Activated CD4-positive, alpha-beta memory T cell treated with anti-CD3 and anti-CD28 coated beads for 36 hours (primary cell): ENCODE data around the gene NEU2. TPM values are rescaled to one million over a fixed set of nuclear protein-coding genes. Genes with fewer than 3 reads are reported as not detected.

ENCODE experiments used
- CTCF ChIA-PET: fragments of 350-600 bp; sonication (Branson Sonifier 250); formaldehyde crosslinking; loops from one replicate; lab custom pipeline; 2021; ENCODE audit warnings: antibody characterized with exemption, inconsistent platforms; lab: Charles Lee
- POLR2A ChIA-PET: fragments of 350-600 bp; sonication (Branson Sonifier 250); formaldehyde crosslinking; loops from one replicate; lab custom pipeline; 2021; ENCODE audit warnings: antibody characterized with exemption; lab: Charles Lee
- DNase-seq: peaks from one replicate; pipeline ENCODE4 v3.0.0-alpha.2; 2020
- H3K27ac Mint-ChIP-seq: one replicate; pipeline ENCODE4 v1.8.0; 2021; ENCODE audit warnings: mixed read lengths
- H3K27me3 Mint-ChIP-seq: one replicate; pipeline ENCODE4 v1.8.0; 2021; ENCODE audit warnings: mixed read lengths
- H3K36me3 Mint-ChIP-seq: one replicate; pipeline ENCODE4 v1.8.0; 2021; ENCODE audit warnings: mixed read lengths
- H3K4me1 Mint-ChIP-seq: one replicate; pipeline ENCODE4 v1.8.0; 2021; ENCODE audit warnings: low read depth, mixed read lengths
- H3K4me3 Mint-ChIP-seq: one replicate; pipeline ENCODE4 v1.8.0; 2021; ENCODE audit warnings: mild to moderate bottlenecking, mixed read lengths
- H3K9me3 Mint-ChIP-seq: one replicate; pipeline ENCODE4 v1.8.0; 2021; ENCODE audit warnings: mixed read lengths
- intact Hi-C: fragments of 100-400 bp; cut with micrococcal nuclease; formaldehyde crosslinking; loops from one replicate; pipeline ENCODE4 v1.15.1; 2023
- total RNA-seq, 2 experiments: library from RNA; stranded (reverse); gene quantifications; one replicate each; pipeline ENCODE4 v1.2.3, GENCODE V29; 2021

The NEU2 gene
- total RNA-seq, 2 experiments from 2014 or later = not detected

DNA sequence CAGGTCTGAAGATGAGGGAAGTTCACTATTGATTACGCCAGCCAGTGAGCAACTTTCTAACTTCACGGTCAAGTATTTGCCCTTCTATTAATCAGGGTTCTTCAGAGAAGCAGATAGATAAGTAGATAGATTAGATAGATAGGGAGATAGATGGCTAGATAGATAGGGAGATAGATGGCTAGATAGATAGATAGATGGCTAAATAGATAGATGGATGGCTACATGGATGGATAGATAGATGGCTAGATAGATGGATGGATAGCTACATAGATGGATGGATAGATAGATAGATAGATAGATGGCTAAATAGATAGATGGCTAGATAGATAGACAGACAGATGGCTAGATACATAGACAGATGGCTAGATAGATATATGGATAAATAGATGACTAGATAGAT lies 22.9 kb downstream of the NEU2 start:
- no peaks in the 10 kb centered on the region for H3K9me3 Mint-ChIP-seq
- peaks cover 15% of the 10 kb centered on the region for H3K4me1 Mint-ChIP-seq
- no peak overlapping the region for H3K27ac Mint-ChIP-seq
- ChIA-PET POLR2A (no interaction called here), CTCF (interaction anchor here (0.6 to 3.9 kb wide), 9 partner anchors 15 to 264 kb away, joined by 3 to 37 read pairs (median 4); no protein-coding TSS in a partner anchor)
- no peaks in the 10 kb centered on the region for H3K36me3 Mint-ChIP-seq
- H3K27me3 Mint-ChIP-seq = peaks cover 2% of the 10 kb centered on the region
- no peak overlapping the region for H3K4me3 Mint-ChIP-seq
- intact Hi-C loops = loop anchor here (5.0 kb wide), 1 partner anchor 203 kb away; no protein-coding TSS in a partner anchor
- DNase-seq = no peak

DNA sequence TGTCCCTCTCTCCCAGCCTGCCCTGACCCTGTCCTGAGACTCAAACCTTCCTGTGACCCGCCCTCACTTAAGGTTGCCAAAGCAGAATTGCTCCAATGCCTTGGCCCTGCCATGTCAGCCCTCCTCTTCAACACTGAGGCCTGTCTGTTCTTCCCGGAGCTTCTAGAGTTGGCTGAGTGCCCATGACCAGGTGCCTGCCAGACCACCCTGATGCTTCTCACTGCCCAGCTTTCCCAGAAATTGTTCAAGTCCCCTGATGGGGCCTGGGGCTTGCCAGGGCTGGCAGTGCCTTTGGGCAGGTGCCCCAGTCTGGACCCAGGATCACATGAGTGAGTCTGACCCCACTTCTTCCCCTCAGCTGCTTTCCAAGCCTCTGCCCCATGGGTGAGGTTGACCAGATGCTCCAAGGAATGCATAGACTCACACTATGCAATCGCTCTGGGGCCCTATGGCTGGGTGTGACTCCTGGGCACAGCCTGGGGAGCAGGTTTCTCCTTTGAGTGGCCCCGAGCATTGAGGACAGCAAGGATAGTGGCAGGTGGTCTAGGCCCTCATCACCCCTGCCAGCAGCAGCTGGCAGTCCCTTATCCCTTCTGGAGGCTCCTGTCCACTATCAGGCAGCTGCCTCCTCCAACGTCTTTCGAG lies 24.6 kb downstream of the NEU2 start:
- DNase-seq = no peak
- H3K27ac Mint-ChIP-seq = no peak overlapping the region
- H3K27me3 Mint-ChIP-seq = peaks cover 2% of the 10 kb centered on the region
- H3K9me3 Mint-ChIP-seq = no peaks in the 10 kb centered on the region
- H3K4me3 Mint-ChIP-seq = no peak overlapping the region
- peaks cover 15% of the 10 kb centered on the region for H3K4me1 Mint-ChIP-seq
- H3K36me3 Mint-ChIP-seq = peaks cover 4% of the 10 kb centered on the region
- intact Hi-C loops = loop anchor here (5.0 kb wide), 1 partner anchor 205 kb away; no protein-coding TSS in a partner anchor
- ChIA-PET CTCF (no interaction called here), POLR2A (no interaction called here)

DNA sequence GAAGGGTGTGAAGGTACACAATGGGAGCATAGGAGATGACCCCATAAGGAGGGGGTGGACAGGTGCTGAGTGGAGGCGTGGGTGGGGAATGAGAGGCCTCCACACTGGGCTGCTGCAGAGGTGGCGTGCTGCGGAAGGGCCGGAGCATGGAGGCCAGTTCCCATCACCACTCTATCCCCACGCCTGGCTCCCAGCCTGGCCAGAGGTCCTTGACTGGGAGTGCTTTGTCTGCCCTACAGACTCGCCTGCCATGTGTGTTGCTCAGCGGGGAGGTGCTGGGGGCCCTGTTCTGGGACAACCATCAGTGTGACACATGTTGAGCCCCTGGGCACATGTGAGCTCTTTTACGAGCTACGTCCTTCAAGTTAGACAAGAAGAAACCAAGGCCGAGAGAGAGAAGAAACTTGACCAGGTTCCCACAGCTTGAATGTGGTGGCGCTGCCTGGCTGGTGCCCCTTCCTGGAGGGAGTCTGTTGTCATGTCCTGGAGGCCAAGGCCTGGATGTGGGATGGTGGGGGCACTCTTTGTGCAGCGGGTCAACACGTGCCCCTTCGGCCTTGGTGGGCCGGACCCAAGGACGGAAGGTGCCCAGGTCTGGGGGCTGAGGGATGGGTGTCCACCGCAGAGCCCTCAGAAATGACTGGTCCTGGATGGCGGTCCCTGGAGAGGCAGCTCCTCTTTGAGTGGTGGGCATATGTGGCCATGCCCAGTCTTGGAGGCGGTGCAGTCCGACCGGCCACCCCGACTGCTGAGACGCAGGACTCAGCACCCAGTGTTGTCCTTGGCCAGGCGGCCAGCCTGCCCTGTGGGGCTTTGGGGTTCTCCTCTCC lies 26.5 kb downstream of the NEU2 start:
- Mint-ChIP-seq H3K9me3 (no peaks in the 10 kb centered on the region), H3K4me3 (peak overlapping the region; percentile 28), H3K36me3 (peaks cover 6% of the 10 kb centered on the region), H3K4me1 (peaks cover 28% of the 10 kb centered on the region), H3K27ac (no peak overlapping the region), H3K27me3 (peaks cover under 1% of the 10 kb centered on the region)
- intact Hi-C loops = loop anchor here (5.0 kb wide), 1 partner anchor 207 kb away; no protein-coding TSS in a partner anchor
- DNase-seq = no peak
- POLR2A ChIA-PET = interaction anchor here (0.9 to 6.0 kb wide), 4 partner anchors 12 to 508 kb away, joined by 3 to 145 read pairs (median 6); partner anchors contain the start of genes EIF4E2 and TIGD1
- CTCF ChIA-PET = interaction anchor here (1.1 to 3.4 kb wide), 6 partner anchors 23 to 448 kb away, joined by 3 to 66 read pairs (median 4); partner anchors contain the start of gene ATG16L1

DNA sequence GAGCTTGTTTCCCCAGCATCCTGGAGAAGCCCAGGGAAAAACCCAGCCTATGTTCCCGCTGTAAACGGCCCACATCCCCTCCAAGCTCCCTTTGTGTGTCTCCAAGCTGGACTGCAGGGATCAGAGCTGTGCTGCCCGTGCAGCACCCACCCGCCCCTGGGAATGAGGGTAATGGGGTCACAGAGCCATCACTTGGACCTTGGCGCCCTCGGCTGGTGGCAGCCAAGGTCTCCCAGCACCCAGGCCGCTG lies 27.0 kb downstream of the NEU2 start:
- peak overlapping the region; percentile 98 for H3K4me3 Mint-ChIP-seq
- H3K9me3 Mint-ChIP-seq = no peaks in the 10 kb centered on the region
- peaks cover 8% of the 10 kb centered on the region for H3K36me3 Mint-ChIP-seq
- peaks cover 30% of the 10 kb centered on the region for H3K4me1 Mint-ChIP-seq
- POLR2A ChIA-PET = interaction anchor here (0.9 to 6.0 kb wide), 5 partner anchors 9 to 509 kb away, joined by 3 to 145 read pairs (median 6); partner anchors contain the start of genes EIF4E2 and TIGD1
- intact Hi-C loops = loop anchor here (5.0 kb wide), 1 partner anchor 207 kb away; no protein-coding TSS in a partner anchor
- peak; percentile 55 for DNase-seq
- CTCF ChIA-PET = interaction anchor here (0.8 to 3.4 kb wide), 10 partner anchors 10 to 449 kb away, joined by 3 to 66 read pairs (median 6); partner anchors contain the start of gene ATG16L1
- no peaks in the 10 kb centered on the region for H3K27me3 Mint-ChIP-seq
- H3K27ac Mint-ChIP-seq = peak overlapping the region; percentile 99

DNA sequence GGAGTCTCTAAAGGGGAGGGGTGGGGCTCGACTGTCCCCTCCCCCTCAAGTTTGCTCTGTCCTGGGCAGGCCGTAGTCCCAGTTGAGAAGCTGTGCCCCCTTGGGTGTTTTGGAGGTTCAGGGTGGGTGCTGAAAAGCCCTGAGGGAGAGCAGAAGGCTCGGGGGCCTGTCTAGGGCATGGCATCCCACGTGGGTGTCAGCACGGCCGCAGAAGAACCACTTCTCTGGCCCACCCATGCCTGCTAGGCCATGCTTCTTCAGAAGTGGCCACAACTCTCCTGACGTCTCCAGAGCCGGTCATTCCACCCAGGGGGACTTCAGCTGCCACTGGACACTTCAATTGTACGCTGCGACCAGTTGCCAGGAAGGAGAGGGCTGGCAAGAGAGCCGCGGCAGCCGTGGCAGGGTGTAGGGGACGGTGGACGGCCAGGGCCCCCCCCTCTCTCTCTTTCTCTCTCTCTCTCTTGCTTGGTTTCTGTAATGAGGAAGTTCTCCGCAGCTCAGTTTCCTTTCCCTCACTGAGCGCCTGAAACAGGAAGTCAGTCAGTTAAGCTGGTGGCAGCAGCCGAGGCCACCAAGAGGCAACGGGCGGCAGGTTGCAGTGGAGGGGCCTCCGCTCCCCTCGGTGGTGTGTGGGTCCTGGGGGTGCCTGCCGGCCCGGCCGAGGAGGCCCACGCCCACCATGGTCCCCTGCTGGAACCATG lies 27.5 kb downstream of the NEU2 start, which contains the start of gene INPP5D:
TSS of gene INPP5D (plus strand) at position 546 of the 704 bp plus-strand sequence. CDS start at position 683, 137 bp downstream.
- peak within 1 kb of the TSS; percentile 98 for H3K4me3 Mint-ChIP-seq
- H3K36me3 Mint-ChIP-seq = peaks cover 10% of the 10 kb centered on the region
- H3K9me3 Mint-ChIP-seq = no peaks in the 10 kb centered on the region
- no peaks in the 10 kb centered on the region for H3K27me3 Mint-ChIP-seq
- peak within 1 kb of the TSS; percentile 99 for H3K27ac Mint-ChIP-seq
- CTCF ChIA-PET = interaction anchor here (0.6 to 3.4 kb wide), 17 partner anchors 10 to 1380 kb away, joined by 3 to 66 read pairs (median 4); partner anchors contain the start of gene ATG16L1
- intact Hi-C loops = loop anchor here (2.0 to 5.0 kb wide), 4 partner anchors 163 to 453 kb away; no protein-coding TSS in a partner anchor
- peak; percentile 83 for DNase-seq
- POLR2A ChIA-PET = interaction anchor here (0.6 to 6.0 kb wide), 17 partner anchors 8 to 509 kb away, joined by 3 to 145 read pairs (median 4); partner anchors contain the start of genes ATG16L1, EIF4E2 and TIGD1
- H3K4me1 Mint-ChIP-seq = peaks cover 35% of the 10 kb centered on the region

DNA sequence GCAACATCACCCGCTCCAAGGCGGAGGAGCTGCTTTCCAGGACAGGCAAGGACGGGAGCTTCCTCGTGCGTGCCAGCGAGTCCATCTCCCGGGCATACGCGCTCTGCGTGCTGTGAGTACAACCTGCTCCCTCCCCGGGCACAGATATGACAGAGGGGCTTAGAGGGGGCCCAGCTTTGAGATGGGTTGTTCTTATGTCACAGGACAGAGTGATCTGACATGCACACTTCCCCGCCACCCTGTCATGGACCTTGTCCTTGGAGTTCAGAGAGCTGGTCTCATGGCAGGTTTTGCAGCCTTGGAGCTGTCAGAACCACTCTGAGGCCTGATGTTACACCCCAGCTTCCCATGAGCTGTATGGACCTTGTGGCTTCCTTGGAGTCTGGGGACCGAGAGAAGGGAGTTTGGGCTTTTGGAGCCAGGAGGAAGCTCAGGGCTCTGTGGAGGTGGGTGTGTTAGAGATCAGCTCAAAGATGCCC lies 28.1 kb downstream of the NEU2 start:
- Mint-ChIP-seq H3K27ac (peak overlapping the region; percentile 99), H3K4me1 (peaks cover 36% of the 10 kb centered on the region), H3K36me3 (peaks cover 10% of the 10 kb centered on the region), H3K9me3 (no peaks in the 10 kb centered on the region), H3K27me3 (no peaks in the 10 kb centered on the region), H3K4me3 (peak overlapping the region; percentile 98)
- POLR2A ChIA-PET = interaction anchor here (0.6 to 6.0 kb wide), 18 partner anchors 8 to 1358 kb away, joined by 3 to 145 read pairs (median 4); partner anchors contain the start of gene ATG16L1
- no peak for DNase-seq
- CTCF ChIA-PET = interaction anchor here (0.6 to 3.4 kb wide), 18 partner anchors 9 to 1380 kb away, joined by 3 to 66 read pairs (median 4); partner anchors contain the start of gene ATG16L1
- intact Hi-C loops = loop anchor here (2.0 to 5.0 kb wide), 3 partner anchors 163 to 453 kb away; no protein-coding TSS in a partner anchor

DNA sequence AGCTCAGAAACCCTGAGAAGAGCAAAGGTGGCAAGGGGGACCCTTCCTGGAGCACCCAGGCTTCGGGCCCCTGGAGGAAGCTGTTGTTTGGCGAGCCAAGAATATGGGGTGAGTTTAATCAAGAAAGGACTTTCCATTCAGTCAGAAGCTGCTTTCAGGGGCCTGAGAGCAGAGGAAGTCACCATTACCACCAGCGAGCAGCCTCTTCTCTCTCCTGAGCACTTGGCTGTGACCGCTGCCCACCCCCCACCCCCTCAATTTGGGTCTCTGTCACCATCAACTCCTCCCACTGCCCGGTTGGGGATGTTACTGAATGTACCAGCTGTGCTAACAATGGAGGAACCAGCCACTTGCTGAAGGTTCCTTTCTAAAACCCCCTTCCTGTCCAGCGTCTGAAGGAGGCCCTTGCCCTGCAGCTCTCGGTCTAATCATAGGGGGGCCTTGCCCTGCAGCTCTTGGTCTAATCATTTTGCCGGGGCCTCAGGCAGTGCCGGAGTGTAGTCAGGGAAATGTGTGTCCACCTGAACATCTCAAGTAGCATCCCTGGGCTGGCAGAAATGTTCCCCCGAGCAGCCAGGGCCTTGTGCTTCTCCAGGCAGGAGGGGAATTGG lies 28.6 kb downstream of the NEU2 start:
- Mint-ChIP-seq H3K4me1 (peaks cover 37% of the 10 kb centered on the region), H3K36me3 (peaks cover 10% of the 10 kb centered on the region), H3K27me3 (no peaks in the 10 kb centered on the region), H3K9me3 (no peaks in the 10 kb centered on the region), H3K4me3 (peak overlapping the region; percentile 98), H3K27ac (peak overlapping the region; percentile 99)
- ChIA-PET POLR2A (interaction anchor here (0.5 to 6.0 kb wide), 20 partner anchors 9 to 1358 kb away, joined by 3 to 145 read pairs (median 4); partner anchors contain the start of gene ATG16L1), CTCF (interaction anchor here (0.6 to 3.4 kb wide), 16 partner anchors 7 to 1379 kb away, joined by 3 to 66 read pairs (median 5); partner anchors contain the start of gene ATG16L1)
- intact Hi-C loops = loop anchor here (1.0 to 5.0 kb wide), 8 partner anchors 21 to 454 kb away; partner anchors contain the start of gene ATG16L1
- peak; percentile 71 for DNase-seq

DNA sequence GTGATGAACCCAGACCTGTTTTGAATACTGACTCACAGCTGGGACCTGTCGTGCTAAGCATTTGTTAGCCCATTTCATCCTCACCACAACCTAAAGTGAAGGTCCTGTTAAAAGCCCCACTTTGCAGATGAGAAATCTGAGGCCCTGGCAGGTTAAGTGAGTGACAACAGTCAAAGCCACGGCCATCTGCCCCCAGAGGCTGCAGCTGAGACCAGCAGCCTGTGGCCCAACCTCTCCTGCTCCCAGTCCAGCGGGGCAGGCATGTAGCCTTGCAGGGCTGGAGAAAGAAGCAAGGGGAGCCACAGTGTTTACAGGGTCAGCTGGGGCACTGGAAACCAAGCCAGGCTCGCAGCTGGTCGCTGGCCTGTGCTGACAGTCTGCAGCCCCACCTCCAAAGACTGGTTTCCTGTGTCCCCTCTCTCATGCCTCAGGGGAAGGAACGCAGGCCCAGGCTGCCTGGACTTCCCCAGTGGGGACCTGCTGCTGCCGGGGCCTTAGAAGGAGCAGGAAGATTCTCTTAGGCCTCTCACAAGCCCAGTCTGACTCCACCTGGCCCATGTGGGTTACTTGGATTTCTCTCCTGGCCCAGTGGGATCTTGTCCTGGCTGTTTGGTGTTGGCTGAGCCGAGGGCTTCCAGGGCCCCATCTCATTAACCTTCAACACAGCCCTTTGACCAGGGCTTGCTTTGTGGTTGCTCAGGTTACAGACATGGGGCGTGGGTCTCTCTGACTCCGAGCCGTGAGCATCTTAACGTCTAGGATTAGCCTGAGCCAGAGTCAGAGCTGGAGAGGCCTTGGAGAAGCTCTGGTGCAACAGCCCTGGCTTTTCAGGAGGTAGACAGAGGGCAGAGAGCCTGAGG lies 29.3 kb downstream of the NEU2 start:
- ChIA-PET POLR2A (interaction anchor here (0.5 to 6.0 kb wide), 12 partner anchors 12 to 357 kb away, joined by 4 to 145 read pairs (median 6); partner anchors contain the start of gene ATG16L1), CTCF (interaction anchor here (0.8 to 3.4 kb wide), 11 partner anchors 8 to 243 kb away, joined by 3 to 66 read pairs (median 8); partner anchors contain the start of gene ATG16L1)
- peak overlapping the region; percentile 98 for H3K4me3 Mint-ChIP-seq
- no peaks in the 10 kb centered on the region for H3K27me3 Mint-ChIP-seq
- no peaks in the 10 kb centered on the region for H3K9me3 Mint-ChIP-seq
- H3K36me3 Mint-ChIP-seq = peaks cover 13% of the 10 kb centered on the region
- DNase-seq = peak; percentile 74
- peaks cover 43% of the 10 kb centered on the region for H3K4me1 Mint-ChIP-seq
- intact Hi-C loops = loop anchor here (1.0 to 5.0 kb wide), 8 partner anchors 20 to 455 kb away; partner anchors contain the start of gene ATG16L1
- peak overlapping the region; percentile 99 for H3K27ac Mint-ChIP-seq

DNA sequence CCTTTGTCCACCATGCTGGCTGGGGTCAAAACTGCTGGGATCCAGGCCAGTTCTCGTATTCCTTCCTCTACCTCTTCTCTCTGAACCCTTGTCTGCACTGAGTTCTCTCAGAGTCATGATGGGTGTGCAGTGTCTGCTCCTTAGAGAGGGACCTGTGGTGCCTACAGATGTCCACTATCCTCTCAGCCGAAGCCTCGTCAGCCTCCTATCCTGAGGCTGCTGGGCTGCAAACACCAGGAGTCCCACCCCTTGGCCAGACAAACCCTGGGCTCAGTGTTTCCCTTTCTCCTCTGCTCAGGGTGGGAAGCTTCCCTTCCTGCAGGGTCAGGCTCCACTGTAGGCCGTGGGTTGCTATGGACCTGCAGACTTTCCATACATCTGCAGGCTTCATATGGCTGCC lies 30.0 kb downstream of the NEU2 start:
- ChIA-PET CTCF (interaction anchor here (1.3 to 3.0 kb wide), 2 partner anchors 9 to 14 kb away, joined by 8 to 18 read pairs; no protein-coding TSS in a partner anchor), POLR2A (interaction anchor here (1.4 to 6.0 kb wide), 2 partner anchors 14 to 19 kb away, joined by 6 to 145 read pairs; no protein-coding TSS in a partner anchor)
- Mint-ChIP-seq H3K27me3 (no peaks in the 10 kb centered on the region), H3K4me3 (peak overlapping the region; percentile 98), H3K27ac (peak overlapping the region; percentile 99), H3K36me3 (peaks cover 18% of the 10 kb centered on the region), H3K9me3 (no peaks in the 10 kb centered on the region), H3K4me1 (peaks cover 49% of the 10 kb centered on the region)
- no peak for DNase-seq
- intact Hi-C loops = loop anchor here (5.0 kb wide), 2 partner anchors 165 to 455 kb away; no protein-coding TSS in a partner anchor
